ENCODE results near the gene HDDC3. TPM values are rescaled to one million over a fixed set of nuclear protein-coding genes. Genes with fewer than 3 reads are reported as not detected.

Gene HDDC3
- total and polyA plus RNA-seq, 9 of the 15 experiments (the other 6 are each of a cell fraction or from before 2014, with no cell fraction given), result 14.9 to 55.8 (median 36.9) TPM

DNA sequence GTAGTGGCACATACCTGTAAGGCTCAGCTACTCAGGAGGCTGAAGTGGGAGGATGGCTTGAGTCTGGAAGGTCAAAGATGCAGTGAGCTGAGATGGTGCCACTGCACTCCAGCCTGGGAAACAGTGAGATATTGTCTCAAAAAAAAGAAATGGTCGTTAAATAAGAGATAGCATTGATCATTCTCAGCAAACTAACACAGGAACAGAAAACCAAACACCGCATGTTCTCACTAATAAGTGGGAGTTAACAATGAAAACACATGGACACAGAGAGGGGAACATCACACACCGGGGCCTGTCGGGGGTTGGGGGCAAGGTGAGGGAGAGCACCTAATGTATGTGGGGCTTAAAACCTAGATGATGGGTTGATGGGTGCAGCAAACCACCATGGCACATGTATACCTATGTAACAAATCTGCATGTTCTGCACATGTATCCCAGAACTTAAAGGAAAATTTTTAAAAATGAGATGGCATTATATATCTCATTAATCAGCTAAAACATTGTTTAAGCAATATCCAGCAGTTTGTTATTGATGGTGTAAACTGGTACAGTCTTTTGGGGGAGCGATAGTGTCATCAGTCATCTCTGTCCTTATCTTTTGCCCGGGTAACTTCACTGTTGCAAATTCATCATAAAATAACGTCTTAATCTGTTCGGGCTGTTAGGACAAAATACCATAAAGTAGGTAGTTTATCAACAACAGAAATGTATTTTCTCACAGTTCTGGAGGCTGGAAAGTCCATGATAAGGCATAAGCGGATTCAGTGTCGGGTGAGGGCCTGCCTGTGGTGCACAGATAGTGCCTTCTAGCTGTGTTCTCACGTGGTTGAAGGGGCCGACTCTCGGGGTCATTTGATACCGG is 30.9 kb downstream of the HDDC3 start (continued):
- TF ChIP-seq, protein P1, sequence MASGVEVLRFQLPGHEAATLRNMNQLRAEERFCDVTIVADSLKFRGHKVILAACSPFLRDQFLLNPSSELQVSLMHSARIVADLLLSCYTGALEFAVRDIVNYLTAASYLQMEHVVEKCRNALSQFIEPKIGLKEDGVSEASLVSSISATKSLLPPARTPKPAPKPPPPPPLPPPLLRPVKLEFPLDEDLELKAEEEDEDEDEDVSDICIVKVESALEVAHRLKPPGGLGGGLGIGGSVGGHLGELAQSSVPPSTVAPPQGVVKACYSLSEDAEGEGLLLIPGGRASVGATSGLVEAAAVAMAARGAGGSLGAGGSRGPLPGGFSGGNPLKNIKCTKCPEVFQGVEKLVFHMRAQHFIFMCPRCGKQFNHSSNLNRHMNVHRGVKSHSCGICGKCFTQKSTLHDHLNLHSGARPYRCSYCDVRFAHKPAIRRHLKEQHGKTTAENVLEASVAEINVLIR (CRISPR knock-in tag; IDR thresholded peaks at IDR 0.05), result peak; percentile 67; the same call in 1 of the 2 replicates
- TF ChIP-seq ZNF212 (CRISPR knock-in tag; IDR thresholded peaks at IDR 0.05) (no peak), CBX3 (IDR thresholded peaks at IDR 0.05; ENCODE audit: borderline replicate concordance in 1 of 2, low read length in 2 of 2) (peak in 1 of 2 experiments; percentile 69; a peak in 1 of 3 replicates), ZNF197 (CRISPR knock-in tag; IDR thresholded peaks at IDR 0.05; ENCODE audit: low read depth) (peak; percentile 94), ZNF445 (CRISPR knock-in tag; IDR thresholded peaks at IDR 0.05; ENCODE audit: low read depth) (no peak), JUN (IDR thresholded peaks at IDR 0.05; ENCODE audit: borderline replicate concordance, low read depth, low read length) (peak; percentile 36; the same call in 1 of the 2 replicates), JUN (CRISPR knock-in tag; IDR thresholded peaks at IDR 0.05; ENCODE audit: borderline replicate concordance) (no peak), RBM15 (IDR thresholded peaks at IDR 0.05; ENCODE audit: insufficient read depth, low read length) (no peak), CTBP1 (IDR thresholded peaks at IDR 0.05; ENCODE audit: borderline replicate concordance) (peak; percentile 76; the same call in 1 of the 2 replicates), E2F3 (CRISPR knock-in tag; IDR thresholded peaks at IDR 0.05) (0 out of 2 replicates have a peak, but pooled peaks have one; percentile 21), ZFPM2 (CRISPR knock-in tag; IDR thresholded peaks at IDR 0.05) (no peak)
- TF ChIP-seq, protein P2, sequence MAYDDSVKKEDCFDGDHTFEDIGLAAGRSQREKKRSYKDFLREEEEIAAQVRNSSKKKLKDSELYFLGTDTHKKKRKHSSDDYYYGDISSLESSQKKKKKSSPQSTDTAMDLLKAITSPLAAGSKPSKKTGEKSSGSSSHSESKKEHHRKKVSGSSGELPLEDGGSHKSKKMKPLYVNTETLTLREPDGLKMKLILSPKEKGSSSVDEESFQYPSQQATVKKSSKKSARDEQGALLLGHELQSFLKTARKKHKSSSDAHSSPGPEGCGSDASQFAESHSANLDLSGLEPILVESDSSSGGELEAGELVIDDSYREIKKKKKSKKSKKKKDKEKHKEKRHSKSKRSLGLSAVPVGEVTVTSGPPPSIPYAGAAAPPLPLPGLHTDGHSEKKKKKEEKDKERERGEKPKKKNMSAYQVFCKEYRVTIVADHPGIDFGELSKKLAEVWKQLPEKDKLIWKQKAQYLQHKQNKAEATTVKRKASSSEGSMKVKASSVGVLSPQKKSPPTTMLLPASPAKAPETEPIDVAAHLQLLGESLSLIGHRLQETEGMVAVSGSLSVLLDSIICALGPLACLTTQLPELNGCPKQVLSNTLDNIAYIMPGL (CRISPR knock-in tag; IDR thresholded peaks at IDR 0.05), result no peak
- TF ChIP-seq, protein P3, sequence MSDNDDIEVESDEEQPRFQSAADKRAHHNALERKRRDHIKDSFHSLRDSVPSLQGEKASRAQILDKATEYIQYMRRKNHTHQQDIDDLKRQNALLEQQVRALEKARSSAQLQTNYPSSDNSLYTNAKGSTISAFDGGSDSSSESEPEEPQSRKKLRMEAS (CRISPR knock-in tag; IDR thresholded peaks at IDR 0.05), result peak; percentile 55
- TF ChIP-seq, protein P4, sequence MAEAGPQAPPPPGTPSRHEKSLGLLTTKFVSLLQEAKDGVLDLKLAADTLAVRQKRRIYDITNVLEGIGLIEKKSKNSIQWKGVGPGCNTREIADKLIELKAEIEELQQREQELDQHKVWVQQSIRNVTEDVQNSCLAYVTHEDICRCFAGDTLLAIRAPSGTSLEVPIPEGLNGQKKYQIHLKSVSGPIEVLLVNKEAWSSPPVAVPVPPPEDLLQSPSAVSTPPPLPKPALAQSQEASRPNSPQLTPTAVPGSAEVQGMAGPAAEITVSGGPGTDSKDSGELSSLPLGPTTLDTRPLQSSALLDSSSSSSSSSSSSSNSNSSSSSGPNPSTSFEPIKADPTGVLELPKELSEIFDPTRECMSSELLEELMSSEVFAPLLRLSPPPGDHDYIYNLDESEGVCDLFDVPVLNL (CRISPR knock-in tag; IDR thresholded peaks at IDR 0.05; ENCODE audit: low read depth), result no peak
- TF ChIP-seq, protein P5, sequence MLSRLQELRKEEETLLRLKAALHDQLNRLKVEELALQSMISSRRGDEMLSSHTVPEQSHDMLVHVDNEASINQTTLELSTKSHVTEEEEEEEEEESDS (CRISPR knock-in tag; IDR thresholded peaks at IDR 0.05), result no peak
